ENCODE results near the gene NXPE1.
A peak's percentile ranks its signal among the peaks of the same experiment; 100 is the strongest.

The NXPE1 gene

GRCh38 chr11:114563077-114563476 lies 3.4 kb upstream of the NXPE1 start:
- DNase-seq (ENCODE audit: low read depth, low spot score), result no peak

- no peak for DNase-seq (ENCODE audit: low read depth, low spot score)
Measured at GRCh38 chr11:114562166-114562916, 2.7 kb upstream of the NXPE1 start.

GRCh38 chr11:114556135-114556534 lies 3.5 kb downstream of the NXPE1 start:
- peak; percentile 4 for DNase-seq (ENCODE audit: low read depth, low spot score)

- DNase-seq (ENCODE audit: low read depth, low spot score), result no peak
Measured at GRCh38 chr11:114553642-114554041, 6.0 kb downstream of the NXPE1 start.

GRCh38 chr11:114551060-114551459 lies 8.6 kb downstream of the NXPE1 start:
- DNase-seq (ENCODE audit: low read depth, low spot score), result no peak

GRCh38 chr11:114525682-114526081 lies 34.0 kb downstream of the NXPE1 start:
- DNase-seq (ENCODE audit: low read depth, low spot score), result no peak

GRCh38 chr11:114524122-114524521 lies 35.6 kb downstream of the NXPE1 start:
- DNase-seq (ENCODE audit: low read depth, low spot score), result no peak

GRCh38 chr11:114522818-114523217 lies 36.9 kb downstream of the NXPE1 start:
- no peak for DNase-seq (ENCODE audit: low read depth, low spot score)

GRCh38 chr11:114511538-114511937 lies 48.1 kb downstream of the NXPE1 start:
- no peak for DNase-seq (ENCODE audit: low read depth, low spot score)

GRCh38 chr11:114511079-114511478 lies 48.6 kb downstream of the NXPE1 start:
- no peak for DNase-seq (ENCODE audit: low read depth, low spot score)

- DNase-seq (ENCODE audit: low read depth, low spot score), result no peak
Measured at GRCh38 chr11:114501901-114502300, 57.8 kb downstream of the NXPE1 start.

GRCh38 chr11:114499756-114500155 lies 59.9 kb downstream of the NXPE1 start:
- DNase-seq (ENCODE audit: low read depth, low spot score), result no peak

- DNase-seq (ENCODE audit: low read depth, low spot score), result no peak
Measured at GRCh38 chr11:114496915-114497314, 62.8 kb downstream of the NXPE1 start.

GRCh38 chr11:114483929-114484328 lies 75.8 kb downstream of the NXPE1 start:
- DNase-seq (ENCODE audit: low read depth, low spot score), result no peak

- no peak for DNase-seq (ENCODE audit: low read depth, low spot score)
Measured at GRCh38 chr11:114482114-114482513, 77.6 kb downstream of the NXPE1 start.

- DNase-seq (ENCODE audit: low read depth, low spot score), result no peak
Measured at GRCh38 chr11:114479331-114479730, 80.3 kb downstream of the NXPE1 start.

- DNase-seq (ENCODE audit: low read depth, low spot score), result peak; percentile 23
Measured at GRCh38 chr11:114478768-114479167, 80.9 kb downstream of the NXPE1 start.

GRCh38 chr11:114478001-114478410 lies 81.7 kb downstream of the NXPE1 start:
- DNase-seq (ENCODE audit: low read depth, low spot score), result peak; percentile 40

- no peak for DNase-seq (ENCODE audit: low read depth, low spot score)
Measured at GRCh38 chr11:114472661-114473060, 87.0 kb downstream of the NXPE1 start.
